NCI-H748 (cell line): Measurements from ENCODE around the gene KLK7.
A peak's percentile ranks its signal among the peaks of the same experiment; 100 is the strongest.
"Not testable (repeated sequence)": the region's sequence is repeated elsewhere in the genome, so short reads cannot be mapped to it uniquely, and the experiment has no call there.

Source experiments
- DNase-seq: peaks from one replicate; lab custom pipeline; 2025; ENCODE audit not compliant: unreplicated experiment; lab: John Stamatoyannopoulos, UW

The KLK7 gene

GRCh38 chr19:51012661-51013190, 29.0 kb upstream of the KLK7 start:
- DNase-seq, result no peak

DNA sequence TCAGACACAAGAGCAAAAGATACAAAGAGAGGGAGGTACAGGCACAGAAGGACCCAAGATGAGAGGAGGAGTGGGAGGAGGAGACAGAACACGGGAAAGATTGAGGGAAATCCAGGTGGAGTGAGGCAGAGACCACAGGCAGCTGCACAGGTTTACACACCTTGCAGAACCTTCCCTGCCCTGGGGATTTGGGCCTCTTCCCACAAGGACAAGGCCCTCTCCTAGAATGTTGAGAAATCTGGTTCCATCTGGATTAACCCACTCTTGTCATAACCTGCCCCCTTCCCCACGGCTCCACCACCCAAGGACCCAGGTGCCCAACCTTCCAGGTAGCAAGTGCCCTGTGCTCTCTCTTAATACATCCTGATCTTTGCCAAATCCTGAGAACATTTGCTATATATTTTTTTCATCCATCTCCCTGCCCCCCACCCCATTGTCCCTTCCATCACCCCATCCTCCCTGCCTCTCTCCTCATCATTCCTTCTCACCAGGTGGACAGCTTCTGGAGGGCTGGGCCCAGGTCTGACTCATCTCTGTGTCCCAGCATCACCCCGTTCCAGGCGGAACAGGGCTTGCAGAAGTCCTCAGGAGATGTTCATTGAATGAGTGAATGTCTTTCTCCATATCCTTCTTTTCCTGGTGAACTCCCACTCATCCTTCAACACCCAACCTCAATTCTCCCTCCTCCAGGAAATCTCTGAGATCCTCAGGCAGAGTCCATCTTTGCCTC, 26.5 kb upstream of the KLK7 start:
- DNase-seq, result no peak

GRCh38 chr19:51009061-51009891, 25.6 kb upstream of the KLK7 start:
- no peak for DNase-seq

DNA sequence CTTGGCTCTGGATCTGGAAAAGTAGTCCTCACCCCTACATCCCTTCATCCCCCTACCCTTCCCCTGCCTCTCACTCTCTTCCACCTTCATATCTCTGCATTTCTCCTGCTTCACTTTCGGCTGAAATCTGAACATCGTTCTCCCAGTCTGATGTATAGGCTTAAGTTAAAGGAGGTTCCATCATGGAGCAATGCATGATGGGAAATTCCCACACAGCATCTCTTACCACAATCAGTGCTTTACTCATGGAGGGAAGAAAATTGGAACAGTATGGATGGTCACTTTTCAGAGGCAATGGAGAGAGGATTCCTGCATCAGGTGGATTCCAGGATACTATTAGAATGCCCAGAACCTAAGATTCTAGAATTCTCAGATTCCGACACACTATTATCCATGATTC, 23.8 kb upstream of the KLK7 start:
- DNase-seq, result no peak

DNA sequence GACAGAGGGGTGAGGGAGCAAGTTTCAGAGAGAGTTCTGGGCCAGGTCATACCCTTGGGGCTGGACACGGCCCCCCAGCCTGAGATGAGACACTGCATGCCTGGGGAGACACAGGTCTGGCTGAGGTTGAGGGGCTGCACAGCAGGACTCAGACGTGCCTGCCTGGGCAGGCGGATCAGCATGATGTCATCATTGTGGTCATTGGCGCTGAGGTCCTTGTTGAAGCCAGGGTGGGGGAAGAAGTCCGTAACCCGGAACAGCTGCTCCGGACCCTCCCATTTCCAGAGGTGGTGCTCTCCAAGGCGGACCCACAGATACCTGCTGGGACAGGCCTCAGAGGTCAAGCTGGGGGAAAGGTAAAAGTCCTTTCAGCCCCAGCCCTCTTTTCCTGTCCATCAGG, 22.7 kb upstream of the KLK7 start:
- DNase-seq, result no peak

GRCh38 chr19:51005248-51005647, 21.5 kb upstream of the KLK7 start:
- DNase-seq, result no peak

- DNase-seq, result no peak
Observed at GRCh38 chr19:51003316-51003715, 19.6 kb upstream of the KLK7 start.

- DNase-seq, result peak; percentile 62
Observed at GRCh38 chr19:51002542-51003311, 19.0 kb upstream of the KLK7 start.

DNA sequence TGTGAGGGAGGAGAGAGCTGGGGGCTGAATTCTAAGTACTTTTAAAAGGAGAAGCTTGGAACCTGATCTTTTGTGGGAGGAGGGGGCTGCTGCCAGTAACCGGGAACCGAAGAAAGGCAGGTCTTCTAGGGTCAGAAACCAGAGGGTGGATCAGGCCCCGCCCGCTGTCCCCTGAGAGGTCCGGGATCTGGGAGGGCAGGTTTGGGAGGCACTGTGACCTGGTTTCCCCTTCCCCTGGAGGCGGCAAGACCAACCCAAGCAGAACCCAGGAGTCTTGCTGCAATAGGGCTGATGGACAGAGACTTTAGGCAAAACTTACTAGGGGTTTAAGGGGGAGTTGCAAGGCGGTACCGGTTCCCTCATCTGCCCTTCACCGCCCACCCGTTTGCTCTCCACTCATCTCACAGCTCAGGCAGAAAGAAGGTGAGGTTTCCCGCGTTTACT, 18.4 kb upstream of the KLK7 start:
- no peak for DNase-seq

GRCh38 chr19:51001515-51001914, 17.8 kb upstream of the KLK7 start, which contains the start of gene KLK8:
Gene KLK8, minus strand, starts transcription at chr19:51001604. Its CDS starts 437 bp downstream, at chr19:51001167.
- no peak for DNase-seq

- no peak for DNase-seq
Observed at GRCh38 chr19:51000981-51001380, 17.3 kb upstream of the KLK7 start.

DNA sequence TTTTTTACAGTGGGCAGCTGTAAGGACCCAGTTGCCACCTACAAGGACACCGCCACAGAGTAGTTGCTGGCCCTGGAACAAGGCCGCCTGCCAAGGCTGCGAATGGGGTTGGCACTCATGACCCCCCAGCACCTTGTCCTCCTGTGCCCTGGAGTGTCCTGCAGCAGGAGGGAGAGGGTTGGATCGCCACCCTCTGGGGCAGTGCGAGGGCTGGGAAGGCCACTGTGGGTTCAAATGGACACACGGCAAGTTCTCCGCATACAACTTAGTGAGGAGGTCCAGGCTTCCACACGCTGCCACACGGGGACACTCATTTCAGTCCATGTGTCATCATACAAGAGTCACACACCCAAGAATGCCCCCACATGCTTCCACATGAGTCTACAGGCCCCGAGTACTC, 16.7 kb upstream of the KLK7 start:
- DNase-seq, result no peak

- DNase-seq, result no peak
Observed at GRCh38 chr19:50998686-50999085, 15.0 kb upstream of the KLK7 start.

- DNase-seq, result no peak
Observed at GRCh38 chr19:50998061-50998460, 14.3 kb upstream of the KLK7 start.

DNA sequence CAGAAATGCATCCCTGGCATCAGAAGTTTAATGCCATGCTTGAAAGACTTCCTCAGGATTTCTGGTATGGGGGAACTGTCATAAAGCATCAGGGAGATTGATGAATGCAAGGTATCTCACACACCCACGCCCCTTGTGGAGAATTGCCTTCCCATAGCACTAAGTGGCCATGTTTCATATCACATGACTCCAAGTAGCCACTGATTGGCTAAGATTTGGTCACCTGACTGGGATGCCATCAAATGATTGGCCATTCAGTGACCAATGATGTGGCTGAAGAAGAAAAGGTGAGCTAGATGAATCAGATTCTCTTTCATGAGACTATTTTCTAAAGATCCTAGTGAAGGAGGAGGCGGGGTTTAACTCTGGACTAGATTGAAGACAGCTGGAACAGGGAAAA, 10.4 kb upstream of the KLK7 start:
- DNase-seq, result no peak

DNA sequence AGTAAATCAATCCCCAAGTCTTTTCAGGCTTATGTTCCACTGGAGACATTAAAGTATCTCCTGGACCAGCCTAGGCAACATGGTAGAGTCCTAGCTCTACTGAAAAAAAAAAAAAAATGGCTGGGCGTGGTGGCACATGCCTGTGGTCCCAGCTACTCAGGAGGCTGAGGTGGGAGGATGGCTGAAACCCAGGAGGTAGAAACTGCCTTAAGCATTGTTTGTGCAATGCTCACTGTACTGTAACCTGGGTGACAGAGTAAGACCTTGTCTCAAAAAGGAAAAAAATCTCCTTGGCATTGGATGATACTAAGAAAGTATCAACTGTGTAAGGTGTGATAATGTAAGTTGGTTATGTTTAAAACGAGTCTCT, 8.9 kb upstream of the KLK7 start:
- DNase-seq, result no peak

DNA sequence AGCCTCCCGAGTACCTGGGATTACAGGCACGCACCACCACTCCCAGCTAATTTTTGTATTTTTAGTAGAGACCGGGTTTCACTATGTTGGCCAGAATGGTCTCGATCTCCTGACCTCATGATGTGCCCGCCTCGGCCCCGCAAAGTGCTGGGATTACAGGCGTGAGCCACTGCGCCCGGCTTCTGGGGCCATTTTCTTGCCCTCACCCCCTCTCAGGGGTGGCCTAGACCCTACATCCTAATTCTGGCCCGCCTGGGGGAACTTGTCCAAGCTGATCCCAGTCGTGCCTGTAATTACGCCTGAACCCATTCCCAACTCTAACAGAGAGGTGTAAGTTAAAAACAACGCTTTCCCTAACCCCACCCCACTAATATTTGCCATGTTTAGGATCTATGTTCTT, 699 bp upstream of the KLK7 start:
- not testable (repeated sequence) for DNase-seq

DNA sequence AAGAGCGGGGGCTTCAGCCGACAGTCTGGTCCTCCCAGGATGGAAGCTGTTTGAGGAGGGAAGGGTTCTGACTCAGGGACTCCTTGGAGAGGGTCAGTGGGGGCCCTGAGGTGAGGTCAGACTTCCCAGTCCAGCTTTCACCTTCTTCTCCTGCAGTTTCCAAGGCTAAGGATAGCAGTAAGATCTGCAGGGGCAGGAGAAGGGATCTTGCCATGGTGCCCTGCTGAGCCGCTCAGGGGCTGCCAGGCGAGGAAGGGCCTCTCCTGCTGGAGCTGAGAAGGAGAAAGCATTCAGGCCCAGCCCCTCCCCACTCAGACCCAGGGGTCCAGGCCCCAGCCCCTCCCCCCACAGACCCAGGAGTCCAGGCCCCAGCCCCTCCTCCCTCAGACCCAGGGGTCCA, 1.5 kb downstream of the KLK7 start:
- no peak for DNase-seq

GRCh38 chr19:50981587-50982146, 2.0 kb downstream of the KLK7 start:
- no peak for DNase-seq

GRCh38 chr19:50980208-50980607, 3.5 kb downstream of the KLK7 start:
- DNase-seq, result no peak

DNA sequence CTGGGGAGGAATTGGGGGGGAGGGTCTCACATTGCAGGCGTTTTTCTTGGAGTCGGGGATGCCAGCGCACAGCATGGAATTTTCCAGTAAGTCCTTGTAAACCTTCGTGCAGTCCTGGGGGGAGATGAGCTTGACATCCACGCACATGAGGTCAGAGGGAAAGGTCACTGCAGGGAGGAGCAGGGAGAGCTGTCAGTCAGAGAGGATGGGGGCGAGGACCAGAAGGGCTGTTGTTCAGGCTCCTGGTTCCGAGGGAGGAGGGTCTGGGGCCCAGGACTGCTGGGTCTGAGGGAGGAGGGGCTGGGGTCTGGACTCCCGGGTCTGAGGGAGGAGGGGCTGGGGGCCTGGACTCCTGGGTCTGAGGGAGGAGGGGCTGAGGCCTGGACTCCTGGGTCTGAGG, 4.0 kb downstream of the KLK7 start:
- no peak for DNase-seq
